Progenitor cell of endocrine pancreas (in vitro differentiated cells): ENCODE results near the gene RPTOR. TPM values are rescaled to one million over a fixed set of nuclear protein-coding genes. Genes with fewer than 3 reads are reported as not detected.

ENCODE experiments used
- DNase-seq: peaks from one replicate; pipeline ENCODE4 v3.0.0; 2021; ENCODE audit warnings: low spot score; ENCODE audit not compliant: unreplicated experiment
- H3K27ac Mint-ChIP-seq: 2 replicates; pipeline ENCODE4 v1.8.0; 2021; ENCODE audit warnings: mild to moderate bottlenecking, moderate library complexity, mixed read lengths
- H3K27me3 Mint-ChIP-seq: 2 replicates; pipeline ENCODE4 v1.8.0; 2021; ENCODE audit warnings: mixed read lengths
- H3K36me3 Mint-ChIP-seq: 2 replicates; pipeline ENCODE4 v1.8.0; 2022; ENCODE audit warnings: mixed read lengths; ENCODE audit not compliant: insufficient read depth
- H3K4me1 Mint-ChIP-seq: 2 replicates; pipeline ENCODE4 v1.8.0; 2021; ENCODE audit warnings: low read depth, mixed read lengths
- H3K4me3 Mint-ChIP-seq: 2 replicates; pipeline ENCODE4 v1.8.0; 2021; ENCODE audit warnings: low read depth, mild to moderate bottlenecking, moderate library complexity, mixed read lengths
- H3K9me3 Mint-ChIP-seq: 2 replicates; pipeline ENCODE4 v1.8.0; 2021; ENCODE audit warnings: low read depth, mixed read lengths
- CTCF ChIP-seq: fragments of 200-600 bp; sonication (generic); IDR thresholded peaks from one replicate; pipeline ENCODE4 v1.5.0; 2021; ENCODE audit warnings: antibody characterized with exemption, mild to moderate bottlenecking; ENCODE audit not compliant: unreplicated experiment
- total RNA-seq: library from RNA; stranded (reverse); gene quantifications from 2 replicates; pipeline ENCODE4 v1.2.1, GENCODE V29; 2021

The RPTOR gene
- total RNA-seq, 1 donor from 2014 or later = 40.0 TPM

- no peak for DNase-seq
- Mint-ChIP-seq H3K36me3 (peaks cover 11% of the 10 kb centered on the region), H3K27ac (peak overlapping the region; percentile 86), H3K9me3 (no peaks in the 10 kb centered on the region), H3K27me3 (no peaks in the 10 kb centered on the region), H3K4me1 (peaks cover 19% of the 10 kb centered on the region), H3K4me3 (no peak overlapping the region)
- TF ChIP-seq CTCF = no peak
Observed at GRCh38 chr17:80855948-80856862, 311.6 kb downstream of the RPTOR start.

- H3K27me3 Mint-ChIP-seq = no peaks in the 10 kb centered on the region
- H3K36me3 Mint-ChIP-seq = peaks cover 11% of the 10 kb centered on the region
- H3K4me3 Mint-ChIP-seq = no peak overlapping the region
- TF ChIP-seq CTCF = no peak
- no peak overlapping the region for H3K27ac Mint-ChIP-seq
- no peaks in the 10 kb centered on the region for H3K9me3 Mint-ChIP-seq
- H3K4me1 Mint-ChIP-seq = peaks cover 10% of the 10 kb centered on the region
- no peak for DNase-seq
Observed at GRCh38 chr17:80856863-80857755, 312.5 kb downstream of the RPTOR start.

GRCh38 chr17:80857756-80858171, 313.1 kb downstream of the RPTOR start:
- peaks cover 13% of the 10 kb centered on the region for H3K36me3 Mint-ChIP-seq
- no peaks in the 10 kb centered on the region for H3K27me3 Mint-ChIP-seq
- no peak overlapping the region for H3K4me3 Mint-ChIP-seq
- H3K9me3 Mint-ChIP-seq = no peaks in the 10 kb centered on the region
- TF ChIP-seq CTCF = no peak
- no peak for DNase-seq
- no peak overlapping the region for H3K27ac Mint-ChIP-seq
- H3K4me1 Mint-ChIP-seq = peaks cover 5% of the 10 kb centered on the region

GRCh38 chr17:80858301-80859001, 313.8 kb downstream of the RPTOR start:
- Mint-ChIP-seq H3K27me3 (no peaks in the 10 kb centered on the region), H3K9me3 (peaks cover 3% of the 10 kb centered on the region), H3K4me3 (no peak overlapping the region), H3K4me1 (no peaks in the 10 kb centered on the region), H3K36me3 (peaks cover 20% of the 10 kb centered on the region), H3K27ac (peak overlapping the region; percentile 85)
- no peak for TF ChIP-seq CTCF
- DNase-seq = no peak
